ENCODE results near the gene GATAD2A. TPM values are rescaled to one million over a fixed set of nuclear protein-coding genes. Genes with fewer than 3 reads are reported as not detected.

Gene GATAD2A
- total RNA-seq, 4 donors from 2014 or later = 34.9 to 60.5 (median 42.5) TPM

GRCh38 chr19:19426799-19427198 is 21.3 kb downstream of the GATAD2A start:
- intact Hi-C loops (cut with DNase I) = no loop called here
- no peak for TF ChIP-seq POLR2A (IDR thresholded peaks at IDR 0.05; ENCODE audit: low read depth)
- no peak for TF ChIP-seq CTCF (IDR thresholded peaks at IDR 0.05)
- Histone ChIP-seq H3K27me3 (no peaks in the 10 kb centered on the region), H3K27ac (replicated peaks in 1 of 4) (no peak overlapping the region), H3K4me3 (no peak overlapping the region), H3K9me3 (no peaks in the 10 kb centered on the region), H3K36me3 (peaks cover 0 to 4% (median 0%) of the 10 kb centered on the region in 4 donors), H3K4me1 (peaks cover 22 to 60% (median 37%) of the 10 kb centered on the region in 4 donors)
- DNase-seq (ENCODE audit: extremely low spot score) = no peak
- 88% methylated on average over 4 of the region's 4 CpGs for WGBS

- Histone ChIP-seq H3K4me1 (peaks cover 22 to 60% (median 36%) of the 10 kb centered on the region in 4 donors), H3K27me3 (no peaks in the 10 kb centered on the region), H3K36me3 (peaks cover 0 to 4% (median 0%) of the 10 kb centered on the region in 4 donors), H3K4me3 (no peak overlapping the region), H3K27ac (replicated peaks in 1 of 4) (no peak overlapping the region), H3K9me3 (no peaks in the 10 kb centered on the region)
- no peak for DNase-seq (ENCODE audit: extremely low spot score)
- intact Hi-C loops (cut with DNase I) = no loop called here
- TF ChIP-seq POLR2A (IDR thresholded peaks at IDR 0.05; ENCODE audit: low read depth) (no peak), EP300 (IDR thresholded peaks at IDR 0.05) (no peak), POLR2AphosphoS5 (IDR thresholded peaks at IDR 0.05) (no peak), CTCF (IDR thresholded peaks at IDR 0.05) (no peak)
- 72% methylated on average over 3 of the region's 3 CpGs for WGBS
These were observed 21.8 kb downstream of the GATAD2A start for GRCh38 chr19:19427302-19427701.

GRCh38 chr19:19427944-19428343 is 22.5 kb downstream of the GATAD2A start:
- Histone ChIP-seq H3K4me1 (peaks cover 27 to 61% (median 42%) of the 10 kb centered on the region in 4 donors), H3K9me3 (no peaks in the 10 kb centered on the region), H3K36me3 (peaks cover 0 to 4% (median 0%) of the 10 kb centered on the region in 4 donors), H3K4me3 (no peak overlapping the region), H3K27me3 (no peaks in the 10 kb centered on the region), H3K27ac (replicated peaks in 1 of 4) (no peak overlapping the region)
- DNase-seq (ENCODE audit: extremely low spot score) = no peak
- TF ChIP-seq POLR2AphosphoS5 (IDR thresholded peaks at IDR 0.05) = no peak
- TF ChIP-seq EP300 (IDR thresholded peaks at IDR 0.05) = no peak
- no peak for TF ChIP-seq POLR2A (IDR thresholded peaks at IDR 0.05; ENCODE audit: low read depth)
- no peak for TF ChIP-seq CTCF (IDR thresholded peaks at IDR 0.05)
- intact Hi-C loops (cut with DNase I) = no loop called here
- 81% methylated on average over 5 of the region's 5 CpGs for WGBS

GRCh38 chr19:19428746-19429145 is 23.3 kb downstream of the GATAD2A start:
- TF ChIP-seq CTCF (IDR thresholded peaks at IDR 0.05) (no peak), POLR2A (IDR thresholded peaks at IDR 0.05; ENCODE audit: low read depth) (no peak), POLR2AphosphoS5 (IDR thresholded peaks at IDR 0.05) (no peak), EP300 (IDR thresholded peaks at IDR 0.05) (no peak)
- Histone ChIP-seq H3K9me3 (no peaks in the 10 kb centered on the region), H3K4me1 (peaks cover 35 to 62% (median 47%) of the 10 kb centered on the region in 4 donors), H3K27ac (replicated peaks in 1 of 4) (no peak overlapping the region), H3K36me3 (peaks cover 0 to 4% (median 0%) of the 10 kb centered on the region in 4 donors), H3K27me3 (no peaks in the 10 kb centered on the region), H3K4me3 (no peak overlapping the region)
- intact Hi-C loops (cut with DNase I) = no loop called here
- 95% methylated on average over 10 of the region's 10 CpGs for WGBS
- no peak for DNase-seq (ENCODE audit: extremely low spot score)

GRCh38 chr19:19429361-19429760 is 23.9 kb downstream of the GATAD2A start:
- no peaks in the 10 kb centered on the region for H3K9me3 ChIP-seq
- H3K36me3 ChIP-seq = peaks cover 0 to 4% (median 0%) of the 10 kb centered on the region in 4 donors
- H3K4me1 ChIP-seq = peaks cover 41 to 68% (median 54%) of the 10 kb centered on the region in 4 donors
- 97% methylated on average over 12 of the region's 12 CpGs for WGBS
- no peak overlapping the region for H3K4me3 ChIP-seq
- DNase-seq (ENCODE audit: extremely low spot score) = no peak
- intact Hi-C loops (cut with DNase I) = no loop called here
- H3K27ac ChIP-seq (replicated peaks in 1 of 4) = no peak overlapping the region
- H3K27me3 ChIP-seq = no peaks in the 10 kb centered on the region
- TF ChIP-seq EP300 (IDR thresholded peaks at IDR 0.05) (no peak), POLR2A (IDR thresholded peaks at IDR 0.05; ENCODE audit: low read depth) (no peak), POLR2AphosphoS5 (IDR thresholded peaks at IDR 0.05) (no peak)

All from esophagus muscularis mucosa (tissue), 4 donors.